Eye (tissue), 1 donor: ENCODE data around the gene CORO2A.

ENCODE experiments used
- DNase-seq: peaks from one replicate; pipeline ENCODE4 v3.0.0-alpha.2; 2015

Gene CORO2A, protein sequence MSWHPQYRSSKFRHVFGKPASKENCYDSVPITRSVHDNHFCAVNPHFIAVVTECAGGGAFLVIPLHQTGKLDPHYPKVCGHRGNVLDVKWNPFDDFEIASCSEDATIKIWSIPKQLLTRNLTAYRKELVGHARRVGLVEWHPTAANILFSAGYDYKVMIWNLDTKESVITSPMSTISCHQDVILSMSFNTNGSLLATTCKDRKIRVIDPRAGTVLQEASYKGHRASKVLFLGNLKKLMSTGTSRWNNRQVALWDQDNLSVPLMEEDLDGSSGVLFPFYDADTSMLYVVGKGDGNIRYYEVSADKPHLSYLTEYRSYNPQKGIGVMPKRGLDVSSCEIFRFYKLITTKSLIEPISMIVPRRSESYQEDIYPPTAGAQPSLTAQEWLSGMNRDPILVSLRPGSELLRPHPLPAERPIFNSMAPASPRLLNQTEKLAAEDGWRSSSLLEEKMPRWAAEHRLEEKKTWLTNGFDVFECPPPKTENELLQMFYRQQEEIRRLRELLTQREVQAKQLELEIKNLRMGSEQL

DNA sequence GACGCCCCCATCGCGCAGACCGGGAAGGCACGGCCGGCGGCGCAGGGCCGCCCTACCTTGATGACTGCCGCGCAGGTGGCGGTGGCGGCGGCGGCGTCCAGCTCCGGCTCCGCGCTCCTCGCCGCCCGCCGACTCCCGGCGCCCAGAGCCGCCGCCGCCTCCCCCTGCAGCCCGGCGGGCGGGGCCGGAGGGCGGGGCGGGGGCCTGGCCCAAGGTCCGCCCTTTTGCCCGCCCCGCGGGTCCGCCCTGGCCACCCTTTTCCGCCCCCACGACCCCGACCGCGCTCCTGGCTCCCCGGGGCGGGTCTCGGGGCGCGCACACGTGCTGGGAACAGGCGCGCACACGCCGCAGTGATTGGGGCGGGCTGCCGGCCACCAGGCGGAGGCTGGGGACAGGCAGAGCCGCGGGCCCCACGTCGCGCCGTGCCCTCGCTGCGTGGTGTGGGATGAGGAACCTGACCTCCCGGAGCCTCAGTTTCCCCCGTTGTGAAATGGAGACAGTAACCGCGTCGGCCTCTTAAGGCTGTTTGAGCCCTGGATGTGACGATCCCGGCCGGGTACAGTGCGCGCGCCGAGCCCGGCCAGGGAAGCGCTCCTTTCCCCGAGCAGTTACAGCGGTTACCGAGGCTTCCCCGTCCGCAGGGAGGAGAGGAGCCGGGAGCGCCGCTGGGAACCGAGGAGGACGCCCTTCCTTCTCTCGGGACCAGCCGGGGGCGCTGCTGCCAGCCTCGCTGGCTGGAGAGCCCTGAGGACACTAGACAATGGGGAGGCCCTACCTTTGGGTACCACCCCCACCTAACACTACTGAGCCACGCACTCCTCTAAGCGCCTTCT is at the start of gene CORO2A:
Gene CORO2A, minus strand, starts transcription at position 135 of the 833 bp plus-strand sequence. CDS start 34,977 bp downstream, outside the sequence.
- peak; percentile 85 for DNase-seq

- DNase-seq = no peak
Measured at GRCh38 chr9:98241357-98242300, 49.2 kb upstream of the CORO2A start.

GRCh38 chr9:98240475-98240874 is 48.0 kb upstream of the CORO2A start:
- no peak for DNase-seq

DNA sequence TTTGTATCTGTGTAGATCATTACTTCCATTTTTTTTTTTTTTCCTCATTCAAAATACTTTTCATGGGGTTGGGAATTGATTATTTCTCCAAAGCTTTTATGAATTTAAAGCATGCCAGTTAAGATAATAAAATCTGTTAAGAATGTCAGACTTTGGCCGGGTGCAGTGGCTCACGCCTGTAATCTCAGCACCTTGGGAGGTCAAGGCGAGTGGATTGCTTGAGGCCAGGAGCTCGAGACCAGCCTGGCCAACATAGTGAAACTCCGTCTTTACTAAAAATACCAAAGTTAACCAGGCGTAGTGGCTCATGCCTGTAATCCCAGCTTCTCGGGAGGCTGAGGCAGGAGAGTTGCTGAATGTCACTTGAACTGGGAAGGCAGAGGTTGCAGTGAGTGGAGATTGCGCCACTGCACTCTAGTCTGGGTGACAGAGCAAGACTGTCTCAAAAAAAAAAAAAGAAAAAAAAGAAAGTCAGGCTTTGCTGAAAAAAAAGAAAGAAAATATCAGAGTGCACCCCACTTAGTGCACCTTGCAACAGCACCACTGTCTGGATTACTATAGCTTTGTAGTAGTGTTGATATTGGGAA is 44.6 kb upstream of the CORO2A start:
- no peak for DNase-seq

DNA sequence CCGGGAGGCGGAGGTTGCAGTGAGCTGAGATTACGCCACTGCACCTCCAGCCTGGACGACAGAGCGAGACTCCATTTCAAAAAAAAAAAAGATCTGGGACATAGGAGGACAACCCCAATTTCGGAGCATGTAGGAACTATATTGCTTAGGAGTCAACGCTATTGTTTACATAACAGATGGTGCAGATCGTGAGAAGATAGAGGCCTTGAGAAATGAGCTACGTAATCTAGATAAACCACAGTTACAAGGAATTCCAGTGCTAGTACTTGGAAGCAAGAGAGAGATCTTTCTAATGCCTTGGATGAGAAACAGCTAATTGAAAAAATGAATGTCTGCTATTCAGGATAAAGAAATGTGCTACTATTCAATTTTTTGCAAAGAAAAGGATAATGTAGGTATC is 42.7 kb upstream of the CORO2A start:
- no peak for DNase-seq

DNA sequence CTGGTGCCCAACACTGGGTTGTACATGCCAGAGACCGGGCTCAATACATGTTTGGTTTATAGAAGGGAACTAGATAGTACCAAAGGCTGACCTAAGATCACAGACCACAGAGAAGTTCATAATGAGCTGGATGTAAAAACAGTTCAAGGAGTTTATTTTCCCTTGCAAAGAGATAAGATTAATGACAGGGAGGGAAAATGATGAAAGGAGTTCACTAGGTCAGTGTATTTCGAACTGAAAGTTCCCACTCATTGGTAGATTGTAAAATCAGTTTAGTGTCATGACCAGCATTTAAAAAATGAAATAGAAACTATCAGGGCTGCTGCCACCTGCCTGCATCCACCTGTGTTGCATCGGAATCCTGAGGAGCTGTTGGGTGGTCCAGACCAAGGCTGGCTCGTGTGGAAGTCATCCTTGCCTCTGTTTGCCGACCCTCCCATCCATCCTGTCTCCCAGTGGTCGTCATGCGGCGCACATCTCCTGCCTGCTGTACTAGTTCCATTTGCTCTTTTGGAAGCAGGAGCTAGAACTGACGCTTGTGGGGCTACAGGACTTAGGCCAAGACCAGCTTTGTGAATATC is 41.9 kb upstream of the CORO2A start:
- DNase-seq = no peak

- no peak for DNase-seq
Measured at GRCh38 chr9:98232926-98233325, 40.5 kb upstream of the CORO2A start.

GRCh38 chr9:98231770-98232478 is 39.5 kb upstream of the CORO2A start:
- DNase-seq = no peak

DNA sequence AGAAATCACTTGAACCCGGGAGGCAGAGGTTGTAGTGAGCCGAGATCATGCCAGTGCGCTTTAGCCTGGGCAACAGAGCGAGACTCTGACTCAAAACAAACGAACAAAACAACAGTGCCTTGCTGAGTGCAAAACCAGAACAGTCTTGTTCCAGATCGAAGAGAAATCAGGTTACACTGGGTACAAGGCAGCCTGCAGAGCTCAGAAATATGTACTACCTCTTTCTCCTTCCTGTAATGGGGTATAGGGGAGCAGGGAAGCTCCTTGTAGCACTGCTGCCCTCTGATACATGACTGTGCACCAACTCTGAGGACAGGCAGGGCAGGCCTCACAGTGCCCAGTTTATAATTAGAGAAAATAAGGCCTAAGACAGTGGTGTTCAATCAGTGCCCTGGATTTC is 38.4 kb upstream of the CORO2A start:
- DNase-seq = no peak

GRCh38 chr9:98230304-98230703 is 37.9 kb upstream of the CORO2A start:
- no peak for DNase-seq

- DNase-seq = no peak
Measured at GRCh38 chr9:98229620-98230019, 37.2 kb upstream of the CORO2A start.

DNA sequence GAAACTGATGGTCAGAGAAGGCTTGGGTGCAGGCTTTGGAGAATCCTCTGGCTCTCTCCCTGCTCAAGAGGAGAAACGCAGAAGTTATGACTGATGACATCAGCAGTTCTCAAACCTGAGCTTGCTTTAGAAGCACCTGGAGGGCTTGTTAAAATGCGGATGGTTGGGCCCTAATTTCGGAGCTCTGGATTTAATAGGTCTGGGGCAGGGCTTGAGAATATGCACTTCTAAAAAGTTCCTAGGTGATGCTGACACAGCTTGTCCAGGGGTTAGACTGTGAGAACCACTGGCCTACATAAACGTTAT is 36.6 kb upstream of the CORO2A start:
- no peak for DNase-seq

GRCh38 chr9:98228392-98229089 is 36.1 kb upstream of the CORO2A start:
- DNase-seq = no peak

GRCh38 chr9:98227883-98228282 is 35.4 kb upstream of the CORO2A start:
- DNase-seq = no peak

- DNase-seq = peak; percentile 47
Measured at GRCh38 chr9:98226957-98227356, 34.5 kb upstream of the CORO2A start.

- DNase-seq = no peak
Measured at GRCh38 chr9:98226516-98226915, 34.1 kb upstream of the CORO2A start.

DNA sequence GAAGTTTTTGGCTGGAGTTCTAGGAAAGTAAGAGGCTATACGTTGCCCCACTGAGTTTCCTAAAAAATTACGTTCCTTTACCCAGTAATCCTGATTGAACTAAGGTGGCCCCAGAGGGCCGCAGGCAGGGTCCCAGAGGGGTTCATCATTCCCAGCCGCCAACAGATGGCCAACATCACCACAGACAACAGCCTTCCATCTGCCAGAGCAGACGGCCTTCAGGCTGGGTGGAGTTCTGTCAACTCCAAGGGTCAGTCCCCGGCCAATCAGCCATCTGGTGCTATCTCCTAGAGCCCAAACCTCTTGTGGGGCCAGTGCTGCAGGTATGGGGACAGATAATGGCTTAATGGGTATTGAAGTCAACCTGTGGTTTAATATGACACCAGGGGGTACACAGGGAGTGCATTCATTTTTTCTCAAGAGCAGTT is 32.6 kb upstream of the CORO2A start:
- peak; percentile 71 for DNase-seq

- DNase-seq = peak; percentile 73
Measured at GRCh38 chr9:98222885-98223691, 30.7 kb upstream of the CORO2A start.

DNA sequence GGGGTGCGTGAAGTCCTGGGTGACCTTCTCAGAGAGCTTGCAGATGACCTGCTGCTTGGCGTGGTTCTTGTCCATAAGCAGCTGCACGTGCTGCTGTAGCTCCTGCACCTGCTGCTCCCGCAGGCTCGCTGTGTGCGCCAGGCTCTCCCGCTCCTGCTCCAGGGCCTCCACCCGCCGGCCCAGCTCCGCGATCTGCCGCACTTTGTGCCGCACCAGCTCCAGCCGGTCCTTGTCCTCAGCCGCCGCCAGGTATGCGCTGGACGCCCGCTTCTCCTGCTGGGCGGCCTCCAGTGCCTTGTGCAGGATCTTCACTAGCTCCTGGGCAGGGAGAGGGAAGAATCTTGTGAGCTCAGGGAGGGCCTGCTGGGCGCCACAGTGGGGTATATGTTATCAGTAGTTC is 28.5 kb upstream of the CORO2A start:
- DNase-seq = no peak
